H9 (cell line): Measurements from ENCODE around the gene YES1. TPM values are rescaled to one million over a fixed set of nuclear protein-coding genes. Genes with fewer than 3 reads are reported as not detected.

Experiments
- DNase-seq: peaks from one replicate; pipeline ENCODE4 v3.0.0-alpha.2; 2017
- H2AFZ ChIP-seq: one replicate; pipeline ENCODE4 v1.6.1; 2013; ENCODE audit warnings: mild to moderate bottlenecking, low read length, control low read depth, moderate library complexity
- H2AK5ac ChIP-seq: 2 replicates; pipeline ENCODE4 v1.6.1; 2013; ENCODE audit warnings: low read length, control low read depth, mixed read lengths; ENCODE audit not compliant: insufficient read length
- H2BK120ac ChIP-seq: one replicate; pipeline ENCODE4 v1.6.1; 2013; ENCODE audit warnings: low read depth, mild to moderate bottlenecking, low read length, control low read depth, inconsistent platforms; ENCODE audit not compliant: poor library complexity, severe bottlenecking
- H2BK12ac ChIP-seq: 2 replicates; pipeline ENCODE4 v1.6.1; 2013; ENCODE audit warnings: low read length, control low read depth, mixed read lengths, low read depth; ENCODE audit not compliant: insufficient read length
- H2BK15ac ChIP-seq: 2 replicates; pipeline ENCODE4 v1.6.1; 2013; ENCODE audit warnings: low read depth, low read length, control low read depth
- H2BK20ac ChIP-seq: one replicate; pipeline ENCODE4 v1.6.1; 2013; ENCODE audit warnings: low read depth, mild to moderate bottlenecking, low read length, control low read depth, inconsistent platforms; ENCODE audit not compliant: poor library complexity, severe bottlenecking
- H2BK5ac ChIP-seq: 2 replicates; pipeline ENCODE4 v1.6.1; 2013; ENCODE audit warnings: low read length, control low read depth, mixed read lengths; ENCODE audit not compliant: insufficient read length
- H3K14ac ChIP-seq: 2 replicates; pipeline ENCODE4 v1.6.1; 2013; ENCODE audit warnings: low read length, control low read depth; ENCODE audit not compliant: insufficient read depth
- H3K18ac ChIP-seq: 2 replicates; pipeline ENCODE4 v1.6.1; 2013; ENCODE audit warnings: low read depth, mild to moderate bottlenecking, mixed read lengths, low read length, control low read depth; ENCODE audit not compliant: insufficient read length
- H3K23ac ChIP-seq: 2 replicates; pipeline ENCODE4 v1.6.1; 2013; ENCODE audit warnings: low read length, control low read depth, mixed read lengths, low read depth; ENCODE audit not compliant: insufficient read length
- H3K23me2 ChIP-seq: 2 replicates; pipeline ENCODE4 v1.6.1; 2013; ENCODE audit warnings: low read depth, mild to moderate bottlenecking, mixed read lengths, low read length, control low read depth; ENCODE audit not compliant: insufficient read length, poor library complexity, severe bottlenecking
- H3K27ac ChIP-seq: 2 replicates; pipeline ENCODE4 v1.5.1; 2013; ENCODE audit warnings: low read length, control low read depth, mixed read lengths, low read depth; ENCODE audit not compliant: insufficient read length
- H3K27me3 ChIP-seq: 2 replicates; pipeline ENCODE4 v1.6.1; 2013; ENCODE audit warnings: low read length, control low read depth, inconsistent platforms; ENCODE audit not compliant: insufficient read depth
- H3K4ac ChIP-seq: 2 replicates; pipeline ENCODE4 v1.6.1; 2013; ENCODE audit warnings: low read depth, mild to moderate bottlenecking, control low read depth, inconsistent platforms, low read length, moderate library complexity
- H3K4me1 ChIP-seq: 2 replicates; pipeline ENCODE4 v1.6.1; 2013; ENCODE audit warnings: low read length, control low read depth, inconsistent platforms; ENCODE audit not compliant: insufficient read depth
- H3K4me2 ChIP-seq: 2 replicates; pipeline ENCODE4 v1.6.1; 2013; ENCODE audit warnings: low read length, control low read depth, mixed read lengths; ENCODE audit not compliant: insufficient read length, insufficient read depth
- H3K56ac ChIP-seq: 2 replicates; pipeline ENCODE4 v1.6.1; 2013; ENCODE audit warnings: low read depth, mild to moderate bottlenecking, mixed read lengths, low read length, control low read depth; ENCODE audit not compliant: insufficient read length
- H3K79me1 ChIP-seq: 2 replicates; pipeline ENCODE4 v1.6.1; 2013; ENCODE audit warnings: low read depth, mild to moderate bottlenecking, moderate library complexity, low read length, control low read depth, inconsistent platforms; ENCODE audit not compliant: insufficient read depth, poor library complexity, severe bottlenecking
- H3K79me2 ChIP-seq: 2 replicates; pipeline ENCODE4 v1.6.1; 2013; ENCODE audit warnings: low read length, control low read depth, inconsistent platforms; ENCODE audit not compliant: insufficient read depth
- H3K9ac ChIP-seq: 2 replicates; pipeline ENCODE4 v1.6.1; 2013; ENCODE audit warnings: low read length, control low read depth, mixed read lengths; ENCODE audit not compliant: insufficient read length; ENCODE audit errors: extremely low read depth
- H3K9me3 ChIP-seq: one replicate; pipeline ENCODE4 v1.6.1; 2013; ENCODE audit warnings: low read depth, low read length, inconsistent platforms; ENCODE audit not compliant: control insufficient read depth
- H3T11ph ChIP-seq: one replicate; pipeline ENCODE4 v1.6.1; 2013; ENCODE audit warnings: mild to moderate bottlenecking, low read length, control low read depth, inconsistent platforms
- H4K20me1 ChIP-seq: one replicate; pipeline ENCODE4 v1.6.1; 2013; ENCODE audit not compliant: control insufficient read depth, insufficient read length, insufficient read depth
- H4K5ac ChIP-seq: 2 replicates; pipeline ENCODE4 v1.6.1; 2013; ENCODE audit warnings: low read depth, mild to moderate bottlenecking, mixed read lengths, low read length, control low read depth; ENCODE audit not compliant: insufficient read length
- H4K8ac ChIP-seq: replicated peaks from 2 replicates; pipeline ENCODE4 v1.6.1; 2013; ENCODE audit warnings: low read length, control low read depth, mixed read lengths, low read depth; ENCODE audit not compliant: insufficient read length
- H4K91ac ChIP-seq: 2 replicates; pipeline ENCODE4 v1.6.1; 2013; ENCODE audit warnings: low read depth, mild to moderate bottlenecking, moderate library complexity, mixed read lengths, low read length, control low read depth; ENCODE audit not compliant: insufficient read length
- H3K27ac Mint-ChIP-seq, 3 experiments: 2 replicates in 2 of 3; 3 replicates in 1 of 3; pipeline ENCODE4 v1.8.0; 2020 to 2021; ENCODE audit warnings: mixed read lengths in 3 of 3, mild to moderate bottlenecking in 1 of 3, moderate library complexity in 1 of 3
- H3K27me3 Mint-ChIP-seq: 2 replicates; pipeline ENCODE4 v1.8.0; 2021; ENCODE audit warnings: low read depth, mild to moderate bottlenecking, moderate library complexity, mixed read lengths
- H3K36me3 Mint-ChIP-seq, 3 experiments: 2 replicates in 2 of 3; 3 replicates in 1 of 3; pipeline ENCODE4 v1.8.0; 2020 to 2021; ENCODE audit warnings: low read depth in 3 of 3, mixed read lengths in 3 of 3; ENCODE audit not compliant: insufficient read depth in 1 of 3
- H3K4me1 Mint-ChIP-seq, 2 experiments: 2 replicates each; pipeline ENCODE4 v1.8.0; 2020; ENCODE audit warnings: mixed read lengths in 2 of 2
- H3K4me3 Mint-ChIP-seq, 2 experiments: 2 replicates in 1 of 2; 3 replicates in 1 of 2; pipeline ENCODE4 v1.8.0; 2020 to 2021; ENCODE audit warnings: mild to moderate bottlenecking in 2 of 2, mixed read lengths in 2 of 2, moderate library complexity in 1 of 2
- H3K9me3 Mint-ChIP-seq, 2 experiments: 2 replicates in 1 of 2; 3 replicates in 1 of 2; pipeline ENCODE4 v1.8.0; 2020; ENCODE audit warnings: mild to moderate bottlenecking in 2 of 2, mixed read lengths in 2 of 2, moderate library complexity in 1 of 2
- CTCF ChIP-seq: fragments of 200-600 bp; sonication (generic); conservative IDR thresholded peaks from 3 replicates; pipeline ENCODE4 v1.8.0; 2021; ENCODE audit warnings: antibody characterized with exemption, mild to moderate bottlenecking
- WGBS: extraction: QIAGEN DNeasy Blood & Tissue Kit; methylation state at CpG from one replicate; pipeline ENCODE4 v1.1.7; 2013; ENCODE audit warnings: missing lambda C conversion rate, low lambda C conversion rate, mixed read lengths; ENCODE audit not compliant: insufficient read length; ENCODE audit errors: extremely low coverage; 5-methylcytosine and 5-hydroxymethylcytosine counted together
- total RNA-seq: library from RNA; stranded (reverse); gene quantifications from 2 replicates; pipeline ENCODE4 v1.2.1, GENCODE V29; 2021

Gene YES1
- total RNA-seq, 1 experiment from 2014 or later: 86.9 TPM

GRCh38 chr18:774811-775210 is 37.2 kb downstream of the YES1 start:
- no peaks in the 10 kb centered on the region for H3K9me3 ChIP-seq
- DNase-seq: no peak
- no peaks in the 10 kb centered on the region for H3K27me3 Mint-ChIP-seq

More at GRCh38 chr18:774811-775210, 37.2 kb downstream of the YES1 start:
- Histone ChIP-seq H3K9ac (no peak overlapping the region), H3K4ac (no peak overlapping the region), H3K27me3 (no peaks in the 10 kb centered on the region), H2BK5ac (no peak overlapping the region), H3K4me2 (no peak overlapping the region), H3K27ac (no peak overlapping the region), H4K20me1 (no peaks in the 10 kb centered on the region), H2BK15ac (no peak overlapping the region), H3K79me2 (peaks cover 9% of the 10 kb centered on the region; the same call in 1 of the 2 replicates), H4K91ac (no peak overlapping the region), H2AK5ac (no peak overlapping the region), H3K14ac (no peak overlapping the region), H2BK20ac (no peak overlapping the region), H3K23me2 (no peaks in the 10 kb centered on the region), H4K5ac (no peak overlapping the region), H2BK120ac (no peak overlapping the region), H3K18ac (no peak overlapping the region), H3K79me1 (no peaks in the 10 kb centered on the region), H3K56ac (no peak overlapping the region), H2AFZ (no peak overlapping the region), H3T11ph (no peak overlapping the region), H2BK12ac (no peak overlapping the region), H3K23ac (no peak overlapping the region), H3K4me1 (no peaks in the 10 kb centered on the region), H4K8ac (no peak overlapping the region)
- no peak for TF ChIP-seq CTCF
- no CpG with 5 or more reads among the region's 1 CpG for WGBS
- H3K36me3 Mint-ChIP-seq: peaks cover 0 to 7% (median 0%) of the 10 kb centered on the region in 3 experiments; a peak in 1 of 7 replicates
- no peaks in the 10 kb centered on the region for H3K9me3 Mint-ChIP-seq
- no peak overlapping the region; a peak in 1 of 7 replicates for H3K27ac Mint-ChIP-seq
- H3K4me3 Mint-ChIP-seq: no peak overlapping the region
- peaks cover 10% of the 10 kb centered on the region in 2 experiments for H3K4me1 Mint-ChIP-seq
